Pancreas (tissue), 10 donors: ENCODE data around the gene KLHL4. TPM values are rescaled to one million over a fixed set of nuclear protein-coding genes. Genes with fewer than 3 reads are reported as not detected.
"Not testable (repeated sequence)": the region's sequence is repeated elsewhere in the genome, so short reads cannot be mapped to it uniquely, and the experiment has no call there.

Experiments used
- ATAC-seq, 4 donors: fragments of 200-7000 bp; cut with Tn5 transposase; one replicate each; pipeline versions ENCODE4 v1.8.0 to v1.9.1; 2020; ENCODE audit warnings: mild to moderate bottlenecking in 4 of 4, moderate library complexity in 4 of 4
- DNase-seq, 6 donors: peaks; one replicate each; pipeline ENCODE4 v3.0.0-alpha.2; 2020
- FAIRE-seq: peaks from 2 replicates; lab custom pipeline; 2012; peaks lifted over from hg19 to GRCh38; lab: Jason Lieb, UNC
- H3K27ac ChIP-seq, 4 donors: fragments of 200-600 bp; sonication (generic); 1 replicate in 3 of 4; 2 replicates in 1 of 4; pipeline versions ENCODE4 v1.5.0 to v1.8.0; 2020
- H3K27me3 ChIP-seq, 4 donors: fragments of 200-600 bp; one replicate each; pipeline ENCODE4 v1.8.0; 2021
- H3K36me3 ChIP-seq, 3 donors: fragments of 200-600 bp; sonication (generic) in 1 of 3; one replicate each; pipeline versions ENCODE4 v1.5.0 to v1.8.0; 2020 to 2021
- H3K4me1 ChIP-seq, 3 donors: fragments of 200-600 bp; one replicate each; pipeline ENCODE4 v1.8.0; 2021
- H3K4me3 ChIP-seq, 4 donors: fragments of 200-600 bp; sonication (generic) in 2 of 4; one replicate each; pipeline versions ENCODE4 v1.5.0 to v1.8.0; 2020 to 2021
- H3K9me3 ChIP-seq, 4 donors: fragments of 200-600 bp; one replicate each; pipeline ENCODE4 v1.8.0; 2021
- WGBS, 2 donors: extraction: QIAGEN DNeasy Blood & Tissue Kit; methylation state at CpG; one replicate each; pipeline ENCODE4 v1.1.7; 2013; 5-methylcytosine and 5-hydroxymethylcytosine counted together
- intact Hi-C, 3 donors: fragments of 100-400 bp; cut with DNase I; formaldehyde crosslinking; loops; one replicate each; pipeline versions ENCODE4 v1.11.1 to v1.14.2; 2022
- polyA plus RNA-seq, 2 donors: library from polyadenylated mRNA; stranded (reverse); fragments of 200-250 nt; gene quantifications; one replicate each; pipeline ENCODE4 v1.2.3, GENCODE V29; 2013
- total RNA-seq, 6 donors: library from RNA; stranded (reverse); fragmentation: NEBNext Ultra II Directional in 4 of 6; extraction: Animal tissue kit (Norgen Biotek cat#: 25700) in 4 of 6; gene quantifications; one replicate each; pipeline versions ENCODE4 v1.2.1 to v1.2.4, GENCODE V29; 2021 to 2023
- TF ChIP-seq, protein P1 (sequence below), 4 donors: fragments of 200-600 bp; sonication (generic) in 3 of 4; IDR thresholded peaks; one replicate each; pipeline versions ENCODE4 v1.5.0 to v1.8.0; 2021; ENCODE audit warnings: antibody characterized with exemption in 4 of 4
- donor health status: healthy with polysubstance abuse.
- donor health status: DM: no; HTN: no; CAD: no; lungs with moderate emphysema.
- donor health status: DM: no; HTN: no; CAD: no.
- donor health status: control.
- donor health status: control.
- donor health status: Bipolar disorder and iron deficiency.
- donor health status: DM: yes; HTN: yes; CAD: no.
- donor health status: DM: no; HTN: no; CAD: no.
- donor health status: DM: no; HTN: no; CAD: no.
- donor health status: DM: yes; HTN: yes; CAD: no.

The KLHL4 gene
- total and polyA plus RNA-seq, 8 donors, result 0.04 to 0.22 (median 0.19) TPM; not detected in 1

- Histone ChIP-seq H3K27me3 (peaks cover 0 to 7% (median 2%) of the 10 kb centered on the region in 4 donors), H3K36me3 (no peaks in the 10 kb centered on the region), H3K4me3 (no peak overlapping the region), H3K4me1 (no peaks in the 10 kb centered on the region), H3K9me3 (no peaks in the 10 kb centered on the region), H3K27ac (no peak overlapping the region)
- DNase-seq (no peak), FAIRE-seq (peak; percentile 95), ATAC-seq (peak in 3 of 4 donors; percentile 53 to 64 (median 55))
- intact Hi-C loops, result loop anchor here in 1 of 3 donors (10.0 kb wide), 1 partner anchor 330 kb away; no protein-coding TSS in a partner anchor
- WGBS, 2 donors, result 3 to 6% methylated on average over 2 of the region's 2 CpGs
- TF ChIP-seq, protein P1, sequence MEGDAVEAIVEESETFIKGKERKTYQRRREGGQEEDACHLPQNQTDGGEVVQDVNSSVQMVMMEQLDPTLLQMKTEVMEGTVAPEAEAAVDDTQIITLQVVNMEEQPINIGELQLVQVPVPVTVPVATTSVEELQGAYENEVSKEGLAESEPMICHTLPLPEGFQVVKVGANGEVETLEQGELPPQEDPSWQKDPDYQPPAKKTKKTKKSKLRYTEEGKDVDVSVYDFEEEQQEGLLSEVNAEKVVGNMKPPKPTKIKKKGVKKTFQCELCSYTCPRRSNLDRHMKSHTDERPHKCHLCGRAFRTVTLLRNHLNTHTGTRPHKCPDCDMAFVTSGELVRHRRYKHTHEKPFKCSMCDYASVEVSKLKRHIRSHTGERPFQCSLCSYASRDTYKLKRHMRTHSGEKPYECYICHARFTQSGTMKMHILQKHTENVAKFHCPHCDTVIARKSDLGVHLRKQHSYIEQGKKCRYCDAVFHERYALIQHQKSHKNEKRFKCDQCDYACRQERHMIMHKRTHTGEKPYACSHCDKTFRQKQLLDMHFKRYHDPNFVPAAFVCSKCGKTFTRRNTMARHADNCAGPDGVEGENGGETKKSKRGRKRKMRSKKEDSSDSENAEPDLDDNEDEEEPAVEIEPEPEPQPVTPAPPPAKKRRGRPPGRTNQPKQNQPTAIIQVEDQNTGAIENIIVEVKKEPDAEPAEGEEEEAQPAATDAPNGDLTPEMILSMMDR (IDR thresholded peaks at IDR 0.05), result peak in 3 of 4 donors; percentile 33 to 37 (median 35)
Measured at GRCh38 chrX:87664381-87664780, 146.8 kb downstream of the KLHL4 start.

DNA sequence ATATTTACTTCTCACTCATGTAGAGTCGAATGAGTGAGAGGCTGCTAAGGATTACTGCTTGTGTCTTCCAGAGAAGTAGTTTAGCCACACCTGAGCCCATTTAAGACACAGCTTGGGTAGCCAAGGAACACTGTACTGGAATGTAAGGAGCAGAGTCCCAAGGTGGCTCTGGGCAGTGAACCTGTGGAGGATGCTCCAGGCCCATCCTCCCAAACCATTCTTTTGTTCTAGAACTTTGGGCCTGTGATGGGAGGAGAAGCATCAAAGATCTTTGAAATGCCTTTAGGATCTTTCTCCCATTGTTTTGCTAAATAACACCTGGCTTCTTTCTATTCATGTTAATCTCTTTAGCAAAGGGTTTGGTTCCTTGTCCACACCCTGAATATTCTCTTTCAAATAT lies 162.2 kb downstream of the KLHL4 start:
- 45 to 62% methylated on average over 1 of the region's 1 CpG for WGBS, 2 donors
- intact Hi-C loops, result no loop called here

GRCh38 chrX:87687703-87688102 lies 170.1 kb downstream of the KLHL4 start:
- WGBS, 2 donors, result 66 to 87% methylated on average over 1 of the region's 1 CpG
- ATAC-seq, result no peak
- TF ChIP-seq, protein P1 (IDR thresholded peaks at IDR 0.05), result no peak
- Histone ChIP-seq H3K4me3 (no peak overlapping the region), H3K27ac (no peak overlapping the region), H3K9me3 (no peaks in the 10 kb centered on the region), H3K27me3 (peaks cover 0 to 7% (median 0%) of the 10 kb centered on the region in 4 donors), H3K4me1 (no peaks in the 10 kb centered on the region), H3K36me3 (no peaks in the 10 kb centered on the region)
- intact Hi-C loops, result no loop called here
- no peak for DNase-seq
- FAIRE-seq, result no peak

More for the DNA sequence above, 162.2 kb downstream of the KLHL4 start:
- H3K36me3 ChIP-seq, result no peaks in the 10 kb centered on the region
- H3K27ac ChIP-seq, result no peak overlapping the region
- FAIRE-seq, result no peak
- H3K4me1 ChIP-seq, result no peaks in the 10 kb centered on the region
- no peak for ATAC-seq
- H3K4me3 ChIP-seq, result no peak overlapping the region
- TF ChIP-seq, protein P1 (IDR thresholded peaks at IDR 0.05), result no peak
- no peaks in the 10 kb centered on the region for H3K9me3 ChIP-seq
- no peaks in the 10 kb centered on the region for H3K27me3 ChIP-seq
- DNase-seq, result no peak

GRCh38 chrX:87688113-87688748 lies 170.6 kb downstream of the KLHL4 start:
- ATAC-seq, intact Hi-C loops: not testable (repeated sequence)
- peak; percentile 47 for FAIRE-seq

DNA sequence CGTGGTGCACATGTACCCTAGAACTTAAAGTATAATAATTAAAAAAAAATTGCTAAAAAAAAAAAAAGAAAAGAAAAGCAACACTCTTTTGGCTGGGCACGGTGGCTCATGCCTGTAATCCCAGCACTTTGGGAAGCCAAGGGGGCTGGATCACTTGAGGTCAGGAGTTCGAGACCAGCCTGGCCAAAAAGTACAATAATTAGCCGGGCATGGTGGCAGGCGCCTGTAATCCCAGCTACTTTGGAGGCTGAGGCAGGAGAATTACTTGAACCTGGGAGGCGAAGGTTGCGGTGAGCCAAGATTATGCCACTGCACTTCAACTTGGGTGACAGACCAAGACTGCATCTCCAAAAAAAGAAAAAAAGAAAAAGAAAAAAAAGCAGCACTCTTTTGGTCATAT lies 171.6 kb downstream of the KLHL4 start:
- FAIRE-seq, DNase-seq: not testable (repeated sequence)

More at GRCh38 chrX:87688113-87688748, 170.6 kb downstream of the KLHL4 start:
- WGBS, 2 donors, result 73 to 74% methylated on average over 5 of the region's 5 CpGs
- not testable (repeated sequence) for H3K9me3 ChIP-seq, H3K4me1 ChIP-seq, H3K36me3 ChIP-seq, H3K27me3 ChIP-seq, DNase-seq, H3K27ac ChIP-seq, H3K4me3 ChIP-seq

GRCh38 chrX:87693204-87693603 lies 175.6 kb downstream of the KLHL4 start:
- H3K36me3 ChIP-seq, result no peaks in the 10 kb centered on the region
- ATAC-seq (no peak), DNase-seq (no peak), FAIRE-seq (no peak)
- no peaks in the 10 kb centered on the region for H3K4me1 ChIP-seq
- H3K27me3 ChIP-seq, result peaks cover 0 to 7% (median 0%) of the 10 kb centered on the region in 4 donors
- no peak overlapping the region for H3K4me3 ChIP-seq
- intact Hi-C loops, result no loop called here
- no peaks in the 10 kb centered on the region for H3K9me3 ChIP-seq
- WGBS, 2 donors, result 64 to 80% methylated on average over 1 of the region's 1 CpG
- TF ChIP-seq, protein P1 (IDR thresholded peaks at IDR 0.05), result no peak
- H3K27ac ChIP-seq, result no peak overlapping the region

More for the DNA sequence above, 171.6 kb downstream of the KLHL4 start:
- H3K27ac ChIP-seq, intact Hi-C loops, H3K36me3 ChIP-seq, H3K4me3 ChIP-seq, H3K27me3 ChIP-seq, H3K9me3 ChIP-seq, ATAC-seq, H3K4me1 ChIP-seq: not testable (repeated sequence)
- 74 to 76% methylated on average over 7 of the region's 7 CpGs for WGBS, 2 donors
